SU-DHL-6 (cell line): ENCODE results near the gene TSPYL6.

Experiments used
- EZH2phosphoT487 ChIP-seq: fragments of 200-600 bp; sonication (generic), shearing (Covaris generic); conservative IDR thresholded peaks from 2 replicates; pipeline ENCODE4 v1.6.1; 2018; ENCODE audit warnings: mild to moderate bottlenecking, antibody characterized with exemption, low read length, moderate library complexity, mixed read lengths
- TF ChIP-seq, protein P1 (sequence below): fragments of 200-600 bp; sonication (generic); IDR thresholded peaks from one replicate; pipeline ENCODE4 v1.5.1; 2017; ENCODE audit warnings: antibody characterized with exemption, mild to moderate bottlenecking, low read length, moderate library complexity; ENCODE audit not compliant: insufficient read depth, poor library complexity, severe bottlenecking

DNA sequence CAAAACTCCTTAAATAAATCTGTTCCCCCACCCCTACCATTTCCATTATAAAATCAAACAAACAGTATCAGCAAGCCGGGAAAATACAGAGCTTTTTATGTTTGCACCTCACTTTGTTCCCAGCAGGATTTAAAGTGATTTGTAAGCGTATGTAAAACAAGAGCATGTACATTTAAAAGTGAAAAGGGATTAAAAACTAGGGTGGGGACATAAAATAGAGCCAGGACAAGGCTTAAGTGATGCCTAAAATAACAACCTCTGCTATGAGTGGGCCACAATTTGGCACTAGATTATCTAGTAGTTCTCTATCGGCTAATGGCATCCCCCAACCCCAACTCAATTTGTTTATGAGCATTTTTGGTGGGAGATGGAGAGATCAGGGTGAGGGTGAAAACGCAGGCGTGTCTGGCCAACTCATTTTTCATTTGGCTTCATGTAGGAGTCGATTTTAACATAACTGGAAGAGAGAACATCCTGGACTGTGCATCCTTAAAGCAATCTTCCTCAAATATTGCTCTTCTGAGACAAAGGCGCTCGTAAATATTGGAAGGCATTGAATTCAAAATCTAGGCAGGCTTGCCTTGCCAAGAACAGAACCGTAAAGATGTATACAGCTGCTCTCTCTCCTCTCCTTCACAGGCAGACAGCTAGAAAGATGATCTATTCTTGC lies 34.5 kb upstream of the TSPYL6 start:
- TF ChIP-seq, protein P1, sequence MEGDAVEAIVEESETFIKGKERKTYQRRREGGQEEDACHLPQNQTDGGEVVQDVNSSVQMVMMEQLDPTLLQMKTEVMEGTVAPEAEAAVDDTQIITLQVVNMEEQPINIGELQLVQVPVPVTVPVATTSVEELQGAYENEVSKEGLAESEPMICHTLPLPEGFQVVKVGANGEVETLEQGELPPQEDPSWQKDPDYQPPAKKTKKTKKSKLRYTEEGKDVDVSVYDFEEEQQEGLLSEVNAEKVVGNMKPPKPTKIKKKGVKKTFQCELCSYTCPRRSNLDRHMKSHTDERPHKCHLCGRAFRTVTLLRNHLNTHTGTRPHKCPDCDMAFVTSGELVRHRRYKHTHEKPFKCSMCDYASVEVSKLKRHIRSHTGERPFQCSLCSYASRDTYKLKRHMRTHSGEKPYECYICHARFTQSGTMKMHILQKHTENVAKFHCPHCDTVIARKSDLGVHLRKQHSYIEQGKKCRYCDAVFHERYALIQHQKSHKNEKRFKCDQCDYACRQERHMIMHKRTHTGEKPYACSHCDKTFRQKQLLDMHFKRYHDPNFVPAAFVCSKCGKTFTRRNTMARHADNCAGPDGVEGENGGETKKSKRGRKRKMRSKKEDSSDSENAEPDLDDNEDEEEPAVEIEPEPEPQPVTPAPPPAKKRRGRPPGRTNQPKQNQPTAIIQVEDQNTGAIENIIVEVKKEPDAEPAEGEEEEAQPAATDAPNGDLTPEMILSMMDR: no peak
- TF ChIP-seq EZH2phosphoT487: no peak
